ENCODE data around the gene TEX19. TPM values are rescaled to one million over a fixed set of nuclear protein-coding genes. Genes with fewer than 3 reads are reported as not detected.

The TEX19 gene
- polyA plus RNA-seq, 1 donor = not detected

GRCh38 chr17:82322526-82323453, 36.3 kb upstream of the TEX19 start:
- DNase-seq = no peak
- Histone ChIP-seq H3K27me3 (ENCODE audit: control insufficient read depth, insufficient read depth, low read length) (no peaks in the 10 kb centered on the region), H3K4me3 (ENCODE audit: low read length) (no peak overlapping the region), H3K36me3 (ENCODE audit: control insufficient read depth, insufficient read depth, low read length) (no peaks in the 10 kb centered on the region), H3K4me1 (ENCODE audit: control insufficient read depth, insufficient read depth, low read length) (peaks cover 8% of the 10 kb centered on the region), H3K9me3 (ENCODE audit: control insufficient read depth, low read depth, low read length) (peaks cover 12% of the 10 kb centered on the region), H3K27ac (ENCODE audit: low read length) (no peak overlapping the region)
- WGBS (ENCODE audit: insufficient coverage, low lambda C conversion rate) = no CpG with 5 or more reads among the region's 28 CpGs

- Histone ChIP-seq H3K4me3 (ENCODE audit: low read length) (no peak overlapping the region), H3K27me3 (ENCODE audit: control insufficient read depth, insufficient read depth, low read length) (no peaks in the 10 kb centered on the region), H3K36me3 (ENCODE audit: control insufficient read depth, insufficient read depth, low read length) (no peaks in the 10 kb centered on the region), H3K9me3 (ENCODE audit: control insufficient read depth, low read depth, low read length) (peaks cover 11% of the 10 kb centered on the region), H3K4me1 (ENCODE audit: control insufficient read depth, insufficient read depth, low read length) (peaks cover 16% of the 10 kb centered on the region), H3K27ac (ENCODE audit: low read length) (no peak overlapping the region)
- WGBS (ENCODE audit: insufficient coverage, low lambda C conversion rate) = no CpG with 5 or more reads among the region's 21 CpGs
- no peak for DNase-seq
Observed at GRCh38 chr17:82323514-82324234, 35.4 kb upstream of the TEX19 start.

GRCh38 chr17:82324566-82325285, 34.3 kb upstream of the TEX19 start:
- no peak overlapping the region for H3K4me3 ChIP-seq (ENCODE audit: low read length)
- no peak for DNase-seq
- H3K27me3 ChIP-seq (ENCODE audit: control insufficient read depth, insufficient read depth, low read length) = no peaks in the 10 kb centered on the region
- H3K36me3 ChIP-seq (ENCODE audit: control insufficient read depth, insufficient read depth, low read length) = no peaks in the 10 kb centered on the region
- H3K9me3 ChIP-seq (ENCODE audit: control insufficient read depth, low read depth, low read length) = peaks cover 2% of the 10 kb centered on the region
- no peak overlapping the region for H3K27ac ChIP-seq (ENCODE audit: low read length)
- WGBS (ENCODE audit: insufficient coverage, low lambda C conversion rate) = no CpG with 5 or more reads among the region's 25 CpGs
- peaks cover 27% of the 10 kb centered on the region for H3K4me1 ChIP-seq (ENCODE audit: control insufficient read depth, insufficient read depth, low read length)

- H3K27ac ChIP-seq (ENCODE audit: low read length) = no peak overlapping the region
- H3K4me1 ChIP-seq (ENCODE audit: control insufficient read depth, insufficient read depth, low read length) = peaks cover 33% of the 10 kb centered on the region
- H3K4me3 ChIP-seq (ENCODE audit: low read length) = no peak overlapping the region
- no CpG with 5 or more reads among the region's 30 CpGs for WGBS (ENCODE audit: insufficient coverage, low lambda C conversion rate)
- H3K9me3 ChIP-seq (ENCODE audit: control insufficient read depth, low read depth, low read length) = no peaks in the 10 kb centered on the region
- no peaks in the 10 kb centered on the region for H3K27me3 ChIP-seq (ENCODE audit: control insufficient read depth, insufficient read depth, low read length)
- no peaks in the 10 kb centered on the region for H3K36me3 ChIP-seq (ENCODE audit: control insufficient read depth, insufficient read depth, low read length)
- no peak for DNase-seq
Observed at GRCh38 chr17:82325286-82326180, 33.5 kb upstream of the TEX19 start.

GRCh38 chr17:82327289-82327688, 31.8 kb upstream of the TEX19 start:
- H3K4me1 ChIP-seq (ENCODE audit: control insufficient read depth, insufficient read depth, low read length) = peaks cover 36% of the 10 kb centered on the region
- H3K36me3 ChIP-seq (ENCODE audit: control insufficient read depth, insufficient read depth, low read length) = no peaks in the 10 kb centered on the region
- H3K9me3 ChIP-seq (ENCODE audit: control insufficient read depth, low read depth, low read length) = peaks cover 7% of the 10 kb centered on the region
- no CpG with 5 or more reads among the region's 15 CpGs for WGBS (ENCODE audit: insufficient coverage, low lambda C conversion rate)
- H3K4me3 ChIP-seq (ENCODE audit: low read length) = no peak overlapping the region
- DNase-seq = no peak
- H3K27ac ChIP-seq (ENCODE audit: low read length) = no peak overlapping the region
- H3K27me3 ChIP-seq (ENCODE audit: control insufficient read depth, insufficient read depth, low read length) = peaks cover 3% of the 10 kb centered on the region

GRCh38 chr17:82327757-82328140, 31.3 kb upstream of the TEX19 start:
- no peak for DNase-seq
- WGBS (ENCODE audit: insufficient coverage, low lambda C conversion rate) = no CpG with 5 or more reads among the region's 16 CpGs
- Histone ChIP-seq H3K4me3 (ENCODE audit: low read length) (no peak overlapping the region), H3K36me3 (ENCODE audit: control insufficient read depth, insufficient read depth, low read length) (no peaks in the 10 kb centered on the region), H3K27ac (ENCODE audit: low read length) (peak overlapping the region; percentile 67), H3K27me3 (ENCODE audit: control insufficient read depth, insufficient read depth, low read length) (peaks cover 8% of the 10 kb centered on the region), H3K9me3 (ENCODE audit: control insufficient read depth, low read depth, low read length) (peaks cover 9% of the 10 kb centered on the region), H3K4me1 (ENCODE audit: control insufficient read depth, insufficient read depth, low read length) (peaks cover 41% of the 10 kb centered on the region)

GRCh38 chr17:82328141-82328993, 30.7 kb upstream of the TEX19 start:
- H3K36me3 ChIP-seq (ENCODE audit: control insufficient read depth, insufficient read depth, low read length) = no peaks in the 10 kb centered on the region
- peak overlapping the region; percentile 67 for H3K27ac ChIP-seq (ENCODE audit: low read length)
- no CpG with 5 or more reads among the region's 28 CpGs for WGBS (ENCODE audit: insufficient coverage, low lambda C conversion rate)

GRCh38 chr17:82328994-82329507, 30.0 kb upstream of the TEX19 start:
- Histone ChIP-seq H3K27ac (ENCODE audit: low read length) (peak overlapping the region; percentile 67), H3K27me3 (ENCODE audit: control insufficient read depth, insufficient read depth, low read length) (peaks cover 19% of the 10 kb centered on the region), H3K4me3 (ENCODE audit: low read length) (no peak overlapping the region), H3K36me3 (ENCODE audit: control insufficient read depth, insufficient read depth, low read length) (no peaks in the 10 kb centered on the region), H3K4me1 (ENCODE audit: control insufficient read depth, insufficient read depth, low read length) (peaks cover 50% of the 10 kb centered on the region), H3K9me3 (ENCODE audit: control insufficient read depth, low read depth, low read length) (peaks cover 14% of the 10 kb centered on the region)
- no CpG with 5 or more reads among the region's 15 CpGs for WGBS (ENCODE audit: insufficient coverage, low lambda C conversion rate)
- no peak for DNase-seq

More at GRCh38 chr17:82328141-82328993, 30.7 kb upstream of the TEX19 start:
- no peak overlapping the region for H3K4me3 ChIP-seq (ENCODE audit: low read length)
- H3K27me3 ChIP-seq (ENCODE audit: control insufficient read depth, insufficient read depth, low read length) = peaks cover 14% of the 10 kb centered on the region
- H3K9me3 ChIP-seq (ENCODE audit: control insufficient read depth, low read depth, low read length) = peaks cover 13% of the 10 kb centered on the region
- peak; percentile 92 to 96 for DNase-seq
- peaks cover 46% of the 10 kb centered on the region for H3K4me1 ChIP-seq (ENCODE audit: control insufficient read depth, insufficient read depth, low read length)

All from large intestine (tissue), 3 donors.